OCI-M2 (cell line): ENCODE measurements around the gene MFSD8.
"Not testable (repeated sequence)": the region's sequence is repeated elsewhere in the genome, so short reads cannot be mapped to it uniquely, and the experiment has no call there.

Source experiments
- DNase-seq: peaks from one replicate; lab custom pipeline; 2025; ENCODE audit not compliant: unreplicated experiment; lab: John Stamatoyannopoulos, UW

The MFSD8 gene, protein sequence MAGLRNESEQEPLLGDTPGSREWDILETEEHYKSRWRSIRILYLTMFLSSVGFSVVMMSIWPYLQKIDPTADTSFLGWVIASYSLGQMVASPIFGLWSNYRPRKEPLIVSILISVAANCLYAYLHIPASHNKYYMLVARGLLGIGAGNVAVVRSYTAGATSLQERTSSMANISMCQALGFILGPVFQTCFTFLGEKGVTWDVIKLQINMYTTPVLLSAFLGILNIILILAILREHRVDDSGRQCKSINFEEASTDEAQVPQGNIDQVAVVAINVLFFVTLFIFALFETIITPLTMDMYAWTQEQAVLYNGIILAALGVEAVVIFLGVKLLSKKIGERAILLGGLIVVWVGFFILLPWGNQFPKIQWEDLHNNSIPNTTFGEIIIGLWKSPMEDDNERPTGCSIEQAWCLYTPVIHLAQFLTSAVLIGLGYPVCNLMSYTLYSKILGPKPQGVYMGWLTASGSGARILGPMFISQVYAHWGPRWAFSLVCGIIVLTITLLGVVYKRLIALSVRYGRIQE

DNA sequence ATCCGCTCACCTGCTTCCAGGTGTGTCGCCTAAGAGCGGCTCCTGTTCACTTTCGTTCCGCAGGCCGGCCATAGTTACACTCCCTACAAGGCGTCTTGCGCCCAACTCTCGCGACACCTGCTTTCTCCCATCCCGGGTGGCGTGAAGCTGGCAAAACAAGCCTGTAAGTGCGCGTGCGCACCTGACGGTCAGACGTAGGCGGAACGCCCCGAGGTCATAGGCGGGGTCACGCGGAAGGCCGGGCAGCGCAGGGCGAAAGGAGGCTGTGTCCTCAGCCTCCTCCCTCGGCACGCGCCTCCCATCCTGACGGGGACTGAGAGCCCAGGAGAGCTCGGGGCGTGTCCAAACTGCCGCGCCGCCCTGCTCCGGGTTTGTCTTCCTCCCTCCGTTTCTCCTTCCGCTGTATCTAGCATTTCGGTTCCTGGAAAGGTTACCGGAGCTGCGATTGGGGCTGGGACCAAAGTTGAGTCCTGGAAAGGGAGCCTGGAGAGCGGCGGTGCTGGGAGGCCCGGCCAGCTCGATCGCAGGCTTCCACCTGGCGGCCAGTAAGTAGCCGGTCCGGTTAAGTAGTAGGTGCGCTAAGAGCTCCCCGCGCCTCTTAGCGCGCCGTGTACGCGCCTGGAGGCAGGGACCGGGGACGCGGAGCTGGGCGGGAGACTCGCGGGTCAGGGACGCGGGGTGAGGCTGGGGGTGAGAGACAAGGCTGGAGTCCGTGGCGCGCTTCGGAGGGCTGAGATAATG lies at the start of gene MFSD8, which contains the start of gene ABHD18:
MFSD8 (minus strand) TSS at position 112 of the 741 bp plus-strand sequence; CDS start at position 72, 40 bp downstream.
ABHD18 (plus strand) TSS at position 345 of the 741 bp plus-strand sequence. CDS start 17,550 bp downstream, outside the sequence.
- DNase-seq = peak; percentile 96

DNA sequence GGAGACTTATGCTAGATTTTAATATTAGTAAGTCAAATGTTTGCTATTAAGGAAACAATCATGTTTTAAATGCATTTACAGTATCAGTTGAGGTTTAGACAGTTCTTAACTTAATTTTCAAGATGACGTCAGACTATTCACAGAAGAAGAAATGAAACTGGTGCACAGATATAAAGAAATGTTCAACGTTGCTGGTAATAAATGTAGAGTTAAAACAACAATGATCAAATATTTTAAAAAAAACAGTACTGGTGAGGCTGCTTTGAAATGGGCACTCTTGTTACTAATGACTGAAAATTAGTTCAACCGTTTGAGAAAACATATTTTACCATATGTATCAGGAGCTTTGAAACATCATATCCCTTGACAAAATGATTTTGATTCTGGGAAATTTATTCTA lies 44.5 kb upstream of the MFSD8 start:
- no peak for DNase-seq

DNA sequence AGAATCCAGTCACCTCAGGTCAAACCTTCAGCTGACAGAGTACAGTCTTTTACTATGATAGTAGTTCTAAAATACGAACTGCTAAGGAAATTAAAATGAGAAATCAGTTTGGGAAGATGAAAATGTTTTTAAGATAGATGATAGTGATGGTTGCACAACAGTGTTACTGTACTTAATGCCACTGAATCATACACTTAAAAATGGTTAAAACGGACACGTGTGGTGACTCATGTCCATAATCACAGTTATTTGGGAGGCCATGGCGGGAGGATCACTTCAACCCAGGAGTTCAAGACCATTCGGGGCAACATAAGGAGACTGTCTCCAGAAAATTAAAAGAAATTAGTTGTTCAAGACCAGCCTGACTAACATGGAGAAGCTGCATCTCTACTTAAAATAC lies 41.6 kb upstream of the MFSD8 start:
- no peak for DNase-seq

DNA sequence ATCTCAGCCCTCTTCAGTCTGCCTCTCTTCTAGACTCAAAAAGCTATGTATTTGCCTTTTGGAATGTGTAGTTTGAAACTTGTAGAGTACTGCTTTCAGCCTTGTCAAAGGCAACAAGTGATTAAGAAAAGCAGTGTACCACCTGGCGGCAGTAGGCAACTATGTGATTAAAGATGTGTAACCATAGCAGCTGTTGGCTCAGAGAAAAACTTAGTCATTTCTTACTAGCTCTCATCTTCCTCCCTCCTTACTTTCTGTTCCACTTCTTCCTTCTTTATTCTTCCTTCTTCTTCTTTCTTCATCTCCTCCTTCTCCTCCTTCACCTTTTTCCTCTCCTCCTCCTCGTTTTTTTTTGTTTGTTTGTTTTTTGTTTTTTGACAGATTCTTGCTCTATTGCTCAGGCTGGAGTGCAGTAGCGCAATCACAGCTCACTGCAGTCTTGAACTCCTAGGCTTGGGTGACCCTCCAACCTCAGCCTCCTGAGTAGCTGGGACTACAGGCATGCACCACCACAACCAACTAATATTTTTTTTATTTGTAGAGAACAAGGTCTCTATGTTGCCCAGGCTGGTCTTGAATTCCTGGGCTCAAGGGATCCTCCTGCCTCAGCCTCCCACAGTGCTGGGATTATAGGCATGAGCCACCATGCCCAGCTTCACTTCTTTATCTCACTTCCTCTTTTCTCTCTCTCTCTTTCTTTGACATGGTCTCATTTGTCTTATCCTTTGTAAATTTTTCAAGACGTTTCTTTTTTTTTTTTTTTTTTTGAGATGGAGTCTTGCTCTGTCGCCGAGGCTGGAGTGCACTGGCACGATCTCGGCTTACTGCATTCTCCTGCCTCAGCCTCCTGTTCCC lies 32.8 kb upstream of the MFSD8 start:
- DNase-seq = no peak

DNA sequence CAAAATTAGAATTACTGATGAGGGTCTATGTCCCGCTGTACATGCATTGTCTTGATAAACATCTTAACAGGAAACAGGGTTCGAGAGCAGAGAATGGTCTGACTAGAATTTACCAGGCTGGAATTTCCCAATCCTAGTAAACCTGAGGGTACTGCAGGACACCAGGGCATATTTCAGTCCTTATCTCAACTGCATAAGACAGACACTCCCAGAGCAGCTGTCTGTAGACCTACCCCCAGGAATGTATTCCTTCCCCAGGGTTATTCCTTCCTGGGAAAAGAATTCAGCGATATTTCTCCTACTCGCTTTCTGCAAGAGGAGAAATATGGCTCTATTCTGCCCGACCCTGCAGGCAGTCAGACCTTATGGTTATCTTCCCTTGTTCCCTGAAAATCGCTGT lies 31.5 kb upstream of the MFSD8 start:
- DNase-seq = not testable (repeated sequence)

DNA sequence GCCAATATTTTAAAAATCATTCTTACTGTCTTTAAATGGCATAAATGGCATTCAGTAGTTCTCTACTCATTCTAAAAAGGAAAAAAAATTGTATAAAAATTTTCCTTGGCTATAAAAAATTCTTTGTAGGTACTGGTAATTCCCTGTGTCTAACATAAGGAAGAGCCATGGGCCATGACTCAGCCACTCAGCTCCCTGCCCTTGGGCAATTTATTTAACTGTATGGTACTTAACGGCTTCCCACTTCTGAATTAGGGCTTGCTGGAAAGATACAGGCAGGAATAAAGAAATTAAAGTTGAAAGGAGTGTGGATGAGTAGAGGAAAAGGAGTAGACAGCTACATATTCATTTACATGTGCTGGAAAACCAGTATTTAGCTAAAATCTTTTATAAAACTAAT lies 30.8 kb upstream of the MFSD8 start:
- DNase-seq = no peak

DNA sequence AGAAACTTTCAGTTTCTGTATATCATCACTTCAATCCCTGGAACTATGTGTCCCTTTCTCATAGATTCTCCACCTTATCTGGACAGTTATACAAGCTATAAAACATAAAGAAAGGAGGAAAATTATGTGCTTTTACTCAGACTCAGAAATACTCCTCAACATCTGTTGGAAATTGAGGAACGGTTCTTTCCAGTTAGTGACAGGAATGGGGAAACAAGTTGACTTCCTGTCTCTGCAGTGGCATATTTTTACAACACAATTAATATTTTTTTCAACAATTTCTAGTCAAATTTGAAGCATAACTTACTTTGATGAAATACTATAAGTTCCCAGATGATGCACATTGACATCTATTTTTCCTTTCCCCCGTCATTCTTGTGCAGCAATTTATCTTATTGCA lies 28.2 kb upstream of the MFSD8 start:
- DNase-seq = no peak

DNA sequence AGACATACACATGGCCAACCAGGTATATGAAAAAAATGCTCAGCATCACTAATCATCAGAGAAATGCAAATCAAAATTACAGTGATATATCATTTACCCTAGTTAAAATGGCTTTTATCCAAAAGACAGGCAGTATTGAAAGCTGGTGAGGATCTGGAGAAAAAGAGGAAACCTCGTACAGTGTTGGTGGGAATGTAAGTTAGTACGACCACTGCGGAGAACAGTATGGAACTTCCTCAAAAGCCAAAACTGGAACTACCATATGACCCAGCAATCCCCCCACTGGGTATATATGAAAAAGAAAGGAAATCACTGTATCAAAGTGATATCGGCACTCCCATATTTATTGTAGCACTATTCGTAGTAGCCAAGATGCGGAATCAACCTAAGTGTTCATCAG lies 23.7 kb upstream of the MFSD8 start:
- DNase-seq = no peak

DNA sequence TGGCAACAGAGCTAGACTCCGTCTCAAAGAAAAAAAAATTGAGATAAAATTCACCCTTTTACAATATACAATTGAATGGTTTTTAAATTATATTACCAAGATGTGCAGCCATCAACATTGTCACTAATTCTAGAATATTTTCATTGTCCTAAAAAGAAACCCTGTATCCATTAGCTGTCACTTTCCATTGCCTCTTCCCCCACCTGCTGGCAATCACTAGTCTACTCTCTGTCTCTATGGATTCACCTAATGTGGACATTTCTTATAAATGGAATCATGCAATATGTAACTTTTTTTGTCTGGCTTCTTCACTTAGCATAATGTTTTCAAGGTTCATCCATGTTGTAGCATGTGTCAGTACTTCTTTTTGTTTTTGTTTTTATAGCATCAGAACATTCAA lies 21.0 kb upstream of the MFSD8 start:
- no peak for DNase-seq

DNA sequence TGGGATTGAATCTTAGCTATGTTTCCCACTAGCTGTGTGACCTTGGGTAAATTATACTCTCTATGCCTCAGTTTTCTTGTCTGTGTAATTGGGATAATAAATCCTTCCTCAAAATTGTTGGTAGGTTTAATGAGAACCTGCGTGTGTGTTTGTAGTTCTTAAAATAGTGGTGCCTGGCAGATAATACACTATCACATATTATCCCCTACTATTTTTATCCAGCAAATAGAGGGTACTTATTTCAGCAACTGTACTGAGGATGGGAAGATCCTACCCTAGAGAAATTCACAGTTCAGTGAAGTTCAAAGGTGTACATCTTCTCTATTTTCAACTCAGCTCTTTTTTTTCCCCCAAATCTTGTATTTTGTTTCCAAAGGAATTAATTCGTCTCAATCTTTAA lies 17.5 kb upstream of the MFSD8 start:
- no peak for DNase-seq

DNA sequence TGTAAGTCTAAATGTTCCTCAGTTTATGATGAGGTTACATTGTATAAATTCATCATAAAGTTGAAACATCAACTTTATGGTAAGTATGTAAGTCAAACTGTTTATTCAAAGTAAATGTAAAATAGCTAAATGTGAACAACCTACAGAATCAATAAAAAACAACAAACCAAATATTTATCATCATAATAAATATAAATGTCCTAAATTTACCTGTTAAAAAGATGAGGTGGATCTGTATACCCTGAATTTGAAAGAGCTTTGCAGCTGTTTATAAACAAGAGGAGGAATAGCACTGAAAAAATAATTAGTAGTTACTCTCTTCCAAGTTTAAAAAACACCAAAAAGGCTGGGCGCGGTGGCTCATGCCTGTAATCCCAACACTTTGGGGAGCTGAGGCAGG lies 14.0 kb upstream of the MFSD8 start:
- no peak for DNase-seq

DNA sequence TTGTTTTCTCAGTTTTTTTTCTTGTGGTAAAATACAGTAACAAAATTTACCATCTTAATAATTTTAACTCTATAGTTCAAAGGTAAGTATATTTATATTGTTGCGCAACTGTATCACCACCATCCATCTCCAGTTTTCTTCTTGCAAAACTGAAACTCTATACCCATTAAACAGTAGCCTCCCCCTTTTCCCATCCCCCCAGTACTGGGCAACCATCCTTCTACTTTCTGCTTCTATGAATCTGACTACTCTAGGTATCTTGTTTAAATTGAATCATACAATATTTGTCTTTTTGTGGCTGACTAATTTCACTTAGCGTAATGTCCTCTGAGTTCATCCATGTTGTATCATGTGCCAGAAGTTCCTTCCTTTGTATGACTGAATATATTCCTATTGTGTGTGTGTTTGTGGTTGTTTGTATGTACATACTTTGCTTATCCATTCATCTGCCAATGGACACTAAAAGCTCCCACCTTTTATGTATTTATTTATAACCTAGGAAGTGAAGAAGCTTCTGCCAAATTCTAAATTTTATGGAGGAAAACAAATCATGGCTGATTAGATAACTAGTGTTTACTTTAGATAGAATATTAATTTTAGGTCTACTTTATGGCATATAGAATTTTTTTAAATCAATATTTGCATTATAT lies 10.3 kb upstream of the MFSD8 start:
- no peak for DNase-seq

DNA sequence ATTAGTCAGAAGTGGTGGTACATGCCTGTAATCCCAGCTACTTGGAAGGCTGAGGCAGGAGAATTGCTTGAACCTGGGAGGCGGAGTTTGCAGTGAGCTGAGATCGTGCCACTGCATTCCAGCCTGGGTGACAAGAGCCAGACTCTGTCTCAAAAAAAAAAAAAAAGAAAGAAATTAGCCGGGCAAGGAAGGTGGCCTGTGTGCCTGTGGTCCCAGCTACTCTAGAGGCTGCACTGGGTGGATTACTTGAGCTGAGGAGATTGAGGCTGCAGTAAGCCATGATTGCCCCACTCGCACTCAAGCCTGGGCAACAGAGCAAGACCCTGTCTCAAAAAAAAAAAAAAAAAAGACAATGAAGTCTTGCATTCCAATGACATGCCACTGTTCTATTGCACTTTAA lies 6.0 kb upstream of the MFSD8 start:
- DNase-seq = not testable (repeated sequence)

DNA sequence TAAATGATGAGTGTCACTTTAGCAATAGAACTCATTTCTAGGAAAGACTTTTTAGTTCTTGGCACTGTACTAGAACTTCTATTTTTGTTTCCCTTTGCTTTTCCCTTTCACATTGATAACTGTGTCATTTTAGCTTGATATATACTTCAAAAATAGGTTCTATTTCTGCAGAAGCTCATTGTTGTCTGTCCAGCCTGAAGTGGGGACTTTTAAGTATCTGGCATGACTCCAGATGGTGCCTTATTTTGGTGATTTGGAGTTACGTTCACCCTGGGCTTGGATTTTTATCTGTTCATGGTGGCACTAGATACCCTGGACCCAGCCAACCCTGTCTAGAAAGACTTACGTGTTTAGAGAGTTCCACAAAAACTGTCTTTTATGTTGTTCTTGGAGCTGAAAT lies 3.6 kb upstream of the MFSD8 start:
- DNase-seq = no peak

DNA sequence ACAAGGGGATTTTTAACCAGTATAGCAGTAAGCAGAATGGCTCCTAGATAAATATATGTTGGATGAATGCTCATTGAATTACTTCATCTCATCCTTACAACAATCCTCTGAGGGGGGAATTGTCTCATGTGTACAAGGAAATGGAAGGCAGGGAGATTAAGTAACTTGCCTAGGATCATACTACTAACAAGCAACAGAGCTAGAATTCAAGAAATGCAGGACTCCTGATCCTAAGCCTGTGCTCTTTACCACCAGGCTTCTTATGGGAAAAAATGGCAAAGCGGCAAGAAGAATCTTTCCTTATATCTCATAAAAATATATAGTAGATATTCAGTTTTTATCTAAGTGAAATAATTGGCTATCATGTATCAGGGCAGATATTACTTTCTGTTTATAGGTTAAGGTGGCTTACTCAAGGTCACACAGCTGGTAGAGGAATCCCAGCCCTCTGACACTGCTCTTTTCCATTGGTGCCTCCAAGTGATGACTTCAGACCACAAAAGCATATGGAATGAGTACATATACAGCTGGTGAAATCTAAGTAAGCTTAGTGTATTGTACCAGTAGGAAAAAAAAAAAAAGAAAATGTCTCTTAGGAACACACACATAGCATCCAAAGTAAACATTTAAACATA lies 2.3 kb upstream of the MFSD8 start:
- no peak for DNase-seq

DNA sequence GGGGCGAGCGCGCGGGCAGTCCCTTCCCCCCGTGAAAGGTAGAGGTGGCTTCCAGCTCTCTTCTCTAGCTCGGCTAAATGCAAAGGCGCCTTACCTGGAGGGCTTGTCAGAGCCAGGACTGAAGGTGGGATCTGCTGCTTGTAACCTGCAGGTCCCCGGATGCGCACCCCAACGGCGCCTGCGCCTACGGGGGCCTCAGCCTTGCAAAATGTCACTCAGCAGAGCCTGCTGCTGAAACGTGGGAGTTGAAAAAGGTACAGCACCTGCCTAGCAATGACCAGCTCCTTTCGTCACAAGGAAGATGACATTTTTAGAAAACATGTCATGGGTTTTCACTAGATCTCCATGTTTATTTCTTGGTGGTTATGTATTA lies 816 bp upstream of the MFSD8 start:
- no peak for DNase-seq

DNA sequence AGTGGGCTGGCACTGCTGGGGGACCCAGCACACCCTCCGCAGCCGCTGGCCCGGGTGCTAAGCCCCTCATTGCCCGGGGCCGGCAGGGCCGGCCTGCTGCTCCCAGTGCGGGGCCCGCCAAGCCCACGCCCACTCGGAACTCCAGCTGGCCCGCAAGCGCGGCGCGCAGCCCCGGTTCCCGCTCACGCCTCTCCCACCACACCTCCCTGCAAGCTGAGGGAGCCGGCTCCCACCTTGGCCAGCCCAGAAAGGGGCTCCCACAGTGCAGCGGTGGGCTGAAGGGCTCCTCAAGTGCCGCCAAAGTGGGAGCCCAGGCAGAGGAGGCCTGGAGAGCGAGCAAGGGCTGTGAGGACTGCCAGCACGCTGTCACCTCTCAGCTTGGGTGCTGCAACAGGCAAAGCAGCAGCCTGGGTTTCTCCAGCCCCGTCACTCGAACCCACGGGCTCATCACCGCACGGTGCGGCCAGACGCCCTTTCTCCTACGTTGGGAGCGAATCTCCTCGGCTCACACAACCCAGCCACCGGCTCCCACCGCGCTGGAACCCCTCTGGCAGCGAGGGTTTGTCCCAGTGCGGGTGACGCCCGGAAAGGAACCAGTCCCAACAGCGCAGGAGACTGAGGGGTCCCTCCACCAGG lies 429 bp downstream of the MFSD8 start:
- DNase-seq = not testable (repeated sequence)

DNA sequence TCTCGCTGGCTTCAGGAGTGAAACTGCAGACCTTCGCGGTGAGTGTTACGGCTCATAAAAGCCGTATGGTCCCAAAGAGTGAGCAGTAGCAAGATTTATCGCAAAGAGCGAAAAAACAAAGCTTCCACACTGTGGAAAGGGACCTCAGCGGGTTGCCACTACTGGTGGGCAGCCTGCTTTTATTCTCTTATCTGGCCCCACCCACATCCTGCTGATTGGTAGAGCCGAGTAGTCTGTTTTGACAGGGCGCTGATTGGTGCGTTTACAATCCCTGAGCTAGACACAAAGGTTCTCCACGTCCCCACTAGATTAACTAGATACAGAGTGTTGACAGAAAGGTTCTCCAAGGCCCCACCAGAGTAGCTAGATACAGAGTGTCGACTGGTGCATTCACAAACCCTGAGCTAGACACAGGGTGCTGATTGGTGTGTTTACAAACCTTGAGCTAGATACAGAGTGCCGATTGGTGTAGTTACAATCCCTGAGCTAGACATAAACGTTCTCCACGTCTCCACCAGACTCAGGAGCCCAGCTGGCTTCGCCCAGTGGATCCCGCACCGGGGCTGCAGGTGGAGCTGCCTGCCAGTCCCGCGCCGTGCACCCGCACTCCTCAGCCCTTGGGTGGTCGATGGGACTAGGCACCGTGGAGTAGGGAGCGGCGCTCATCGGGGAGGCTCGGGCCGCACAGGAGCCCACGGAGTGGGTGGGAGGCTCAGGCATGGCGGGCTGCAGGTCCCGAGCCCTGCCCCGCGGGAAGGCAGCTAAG lies 1.2 kb downstream of the MFSD8 start:
- DNase-seq = not testable (repeated sequence)

DNA sequence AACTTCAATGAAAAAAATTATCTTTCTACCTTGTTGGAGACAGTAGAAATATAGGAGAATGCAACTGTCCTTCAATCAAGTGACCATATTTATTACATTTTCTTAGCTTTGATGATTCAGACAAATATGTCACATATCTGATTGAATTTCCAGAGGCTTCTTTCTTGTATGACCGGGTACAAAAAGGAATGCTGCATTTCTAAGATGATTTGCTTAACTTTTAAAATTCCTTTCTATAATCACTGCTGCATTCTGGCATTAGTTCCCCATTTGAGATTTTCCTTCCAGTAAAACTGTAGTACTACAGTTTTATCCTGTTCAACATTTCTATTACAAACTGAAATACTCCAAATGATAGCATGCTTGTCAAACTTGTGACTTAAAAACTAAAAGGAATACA lies 5.2 kb downstream of the MFSD8 start:
- no peak for DNase-seq
